Astrocyte (in vitro differentiated cells and primary cell): ENCODE results near the gene SLC36A3. TPM values are rescaled to one million over a fixed set of nuclear protein-coding genes. Genes with fewer than 3 reads are reported as not detected.
"Not testable (repeated sequence)": the region's sequence is repeated elsewhere in the genome, so short reads cannot be mapped to it uniquely, and the experiment has no call there.

Experiments used
- DNase-seq: peaks from one replicate; pipeline ENCODE4 v3.0.0-alpha.2; 2010; ENCODE audit warnings: low read depth
- FAIRE-seq: peaks from 2 replicates; lab custom pipeline; 2011; peaks lifted over from hg19 to GRCh38; lab: Jason Lieb, UNC
- H2AFZ ChIP-seq: 2 replicates; pipeline ENCODE4 v1.6.0; 2012; ENCODE audit warnings: low read depth, low read length, inconsistent platforms
- H3K27ac ChIP-seq: 2 replicates; pipeline ENCODE4 v1.5.1; 2011; ENCODE audit warnings: low read depth, low read length, inconsistent platforms
- H3K27me3 ChIP-seq: 2 replicates; pipeline ENCODE4 v1.6.0; 2011; ENCODE audit warnings: low read length, inconsistent platforms; ENCODE audit not compliant: insufficient read depth
- H3K36me3 ChIP-seq: 2 replicates; pipeline ENCODE4 v1.5.1; 2011; ENCODE audit warnings: low read length, inconsistent platforms; ENCODE audit not compliant: insufficient read depth
- H3K4me1 ChIP-seq: 2 replicates; pipeline ENCODE4 v1.5.1; 2011; ENCODE audit warnings: low read length, inconsistent platforms; ENCODE audit not compliant: insufficient read depth
- H3K4me2 ChIP-seq: 2 replicates; pipeline ENCODE4 v1.6.0; 2012; ENCODE audit warnings: low read length, inconsistent platforms
- H3K4me3 ChIP-seq: 2 replicates; pipeline ENCODE4 v1.5.1; 2011; ENCODE audit warnings: low read depth, mild to moderate bottlenecking, low read length, inconsistent platforms; ENCODE audit not compliant: insufficient read depth
- H3K79me2 ChIP-seq: 2 replicates; pipeline ENCODE4 v1.6.0; 2012; ENCODE audit warnings: mild to moderate bottlenecking, low read length, inconsistent platforms; ENCODE audit not compliant: insufficient read depth
- H3K9ac ChIP-seq: 2 replicates; pipeline ENCODE4 v1.6.0; 2012; ENCODE audit warnings: mild to moderate bottlenecking, low read length, inconsistent platforms
- H3K9me3 ChIP-seq: 2 replicates; pipeline ENCODE4 v1.5.1; 2012; ENCODE audit warnings: low read depth, mild to moderate bottlenecking, low read length, inconsistent platforms; ENCODE audit not compliant: insufficient read depth
- H4K20me1 ChIP-seq: 2 replicates; pipeline ENCODE4 v1.6.0; 2012; ENCODE audit warnings: low read length, inconsistent platforms; ENCODE audit not compliant: insufficient read depth
- H3K27ac Mint-ChIP-seq: one replicate; pipeline ENCODE4 v1.8.0; 2021; ENCODE audit warnings: mild to moderate bottlenecking, mixed read lengths; ENCODE audit not compliant: unreplicated experiment
- H3K27me3 Mint-ChIP-seq: one replicate; pipeline ENCODE4 v1.8.0; 2021; ENCODE audit warnings: low read depth, mixed read lengths; ENCODE audit not compliant: unreplicated experiment
- H3K36me3 Mint-ChIP-seq: one replicate; pipeline ENCODE4 v1.8.0; 2021; ENCODE audit warnings: low read depth, mixed read lengths; ENCODE audit not compliant: unreplicated experiment
- H3K4me1 Mint-ChIP-seq: one replicate; pipeline ENCODE4 v1.8.0; 2021; ENCODE audit warnings: low read depth, mixed read lengths; ENCODE audit not compliant: unreplicated experiment
- H3K4me3 Mint-ChIP-seq: one replicate; pipeline ENCODE4 v1.8.0; 2021; ENCODE audit warnings: mild to moderate bottlenecking, moderate library complexity, mixed read lengths; ENCODE audit not compliant: unreplicated experiment
- H3K9me3 Mint-ChIP-seq: one replicate; pipeline ENCODE4 v1.8.0; 2021; ENCODE audit warnings: mild to moderate bottlenecking, mixed read lengths; ENCODE audit not compliant: unreplicated experiment
- CTCF ChIP-seq: IDR thresholded peaks from 2 replicates; pipeline ENCODE4 v1.5.1; 2011; ENCODE audit warnings: low read depth, mild to moderate bottlenecking, inconsistent platforms, low read length, moderate library complexity; ENCODE audit not compliant: insufficient read depth
- EZH2 ChIP-seq: IDR thresholded peaks from 2 replicates; pipeline ENCODE4 v1.6.1; 2012; ENCODE audit warnings: mild to moderate bottlenecking, low read length, inconsistent platforms; ENCODE audit not compliant: insufficient read depth
- total RNA-seq: library from RNA; stranded (reverse); gene quantifications from 2 replicates; pipeline ENCODE4 v1.2.1, GENCODE V29; 2021

The SLC36A3 gene
- total RNA-seq, 1 donor from 2014 or later = not detected

GRCh38 chr5:151258201-151258611 lies 45.4 kb downstream of the SLC36A3 start:
- Histone ChIP-seq H3K9me3 (no peaks in the 10 kb centered on the region), H3K27ac (no peak overlapping the region), H3K36me3 (no peaks in the 10 kb centered on the region), H3K4me3 (no peak overlapping the region), H3K4me1 (peaks cover 7% of the 10 kb centered on the region), H3K9ac (no peak overlapping the region), H2AFZ (no peak overlapping the region), H3K79me2 (peaks cover 5% of the 10 kb centered on the region), H4K20me1 (no peaks in the 10 kb centered on the region), H3K27me3 (no peaks in the 10 kb centered on the region), H3K4me2 (no peak overlapping the region)
- TF ChIP-seq CTCF (no peak), EZH2 (no peak)
- Mint-ChIP-seq H3K27me3 (no peaks in the 10 kb centered on the region), H3K4me3 (no peak overlapping the region), H3K36me3 (peaks cover 2% of the 10 kb centered on the region), H3K4me1 (peaks cover 11% of the 10 kb centered on the region), H3K9me3 (peaks cover 5% of the 10 kb centered on the region), H3K27ac (no peak overlapping the region)
- FAIRE-seq = no peak
- no peak for DNase-seq

GRCh38 chr5:151257731-151258181 lies 45.8 kb downstream of the SLC36A3 start:
- Histone ChIP-seq H3K9ac (no peak overlapping the region), H3K27ac (no peak overlapping the region), H3K36me3 (no peaks in the 10 kb centered on the region), H2AFZ (no peak overlapping the region), H3K4me1 (peaks cover 7% of the 10 kb centered on the region), H4K20me1 (no peaks in the 10 kb centered on the region), H3K79me2 (peaks cover 5% of the 10 kb centered on the region), H3K9me3 (no peaks in the 10 kb centered on the region), H3K4me3 (no peak overlapping the region), H3K27me3 (no peaks in the 10 kb centered on the region), H3K4me2 (no peak overlapping the region)
- Mint-ChIP-seq H3K27me3 (no peaks in the 10 kb centered on the region), H3K27ac (no peak overlapping the region), H3K4me1 (peaks cover 11% of the 10 kb centered on the region), H3K4me3 (peak overlapping the region; percentile 18), H3K9me3 (peaks cover 5% of the 10 kb centered on the region), H3K36me3 (peaks cover 2% of the 10 kb centered on the region)
- DNase-seq = no peak
- TF ChIP-seq CTCF (no peak), EZH2 (no peak)
- FAIRE-seq = no peak

GRCh38 chr5:151255621-151256286 lies 47.8 kb downstream of the SLC36A3 start:
- peaks cover 5% of the 10 kb centered on the region for H3K9me3 Mint-ChIP-seq
- no peak overlapping the region for H3K4me3 Mint-ChIP-seq
- H3K27me3 ChIP-seq = no peaks in the 10 kb centered on the region
- H3K36me3 ChIP-seq = no peaks in the 10 kb centered on the region
- no peaks in the 10 kb centered on the region for H3K27me3 Mint-ChIP-seq
- no peak overlapping the region for H3K9ac ChIP-seq
- no peaks in the 10 kb centered on the region for H3K36me3 Mint-ChIP-seq
- H3K4me1 Mint-ChIP-seq = peaks cover 11% of the 10 kb centered on the region
- H3K27ac Mint-ChIP-seq = no peak overlapping the region
- H3K27ac ChIP-seq = no peak overlapping the region
- H3K4me2 ChIP-seq = no peak overlapping the region
- FAIRE-seq (no peak), DNase-seq (no peak)
- no peaks in the 10 kb centered on the region for H3K9me3 ChIP-seq
- H3K4me3 ChIP-seq = no peak overlapping the region
- no peak overlapping the region for H2AFZ ChIP-seq
- peaks cover 5% of the 10 kb centered on the region for H3K79me2 ChIP-seq
- no peak for TF ChIP-seq CTCF
- no peak for TF ChIP-seq EZH2
- H3K4me1 ChIP-seq = peaks cover 7% of the 10 kb centered on the region
- H4K20me1 ChIP-seq = no peaks in the 10 kb centered on the region

- H2AFZ ChIP-seq, H3K9me3 ChIP-seq, H3K9me3 Mint-ChIP-seq, H3K36me3 ChIP-seq, H3K4me2 ChIP-seq, H3K79me2 ChIP-seq, H3K4me1 ChIP-seq, H3K4me3 ChIP-seq, H3K27ac ChIP-seq, H3K36me3 Mint-ChIP-seq, H3K9ac ChIP-seq, H3K4me3 Mint-ChIP-seq, H3K27me3 ChIP-seq, H4K20me1 ChIP-seq, H3K27me3 Mint-ChIP-seq, H3K27ac Mint-ChIP-seq, FAIRE-seq, DNase-seq: not testable (repeated sequence)
- peaks cover 11% of the 10 kb centered on the region for H3K4me1 Mint-ChIP-seq
These were observed 48.6 kb downstream of the SLC36A3 start for GRCh38 chr5:151254990-151255389.
